T-helper 9 cell (primary cell): ENCODE results near the gene PCDHGB7.
A peak's percentile ranks its signal among the peaks of the same experiment; 100 is the strongest.
"Not testable (repeated sequence)": the region's sequence is repeated elsewhere in the genome, so short reads cannot be mapped to it uniquely, and the experiment has no call there.

Experiments used
- DNase-seq: peaks from one replicate; pipeline ENCODE4 v3.0.0-alpha.2; 2020
- total RNA-seq, 2 donors: gene quantifications; one replicate each; lab custom pipeline; 2026; lab: John Stamatoyannopoulos, UW

Gene PCDHGB7
- 0.14 to 0.48 reads per million in 2 donors for total RNA-seq

- DNase-seq: not testable (repeated sequence)
Observed at GRCh38 chr5:141417494-141418172, at the start of gene PCDHGB7. Gene PCDHGB7 (plus strand): TSS chr5:141417677. CDS start chr5:141417860, 183 bp downstream.

GRCh38 chr5:141369994-141370848 lies 47.3 kb upstream of the PCDHGB7 start, which contains the start of gene PCDHGB3:
Gene PCDHGB3 (plus strand): TSS chr5:141370242. CDS start chr5:141370395, 153 bp downstream.
- DNase-seq: peak; percentile 13

- no peak for DNase-seq
Observed at GRCh38 chr5:141371572-141372475, 45.7 kb upstream of the PCDHGB7 start.

GRCh38 chr5:141373673-141374317 lies 43.7 kb upstream of the PCDHGB7 start, which contains the start of gene PCDHGA6:
Gene PCDHGA6 (plus strand): TSS chr5:141373891. CDS start chr5:141374084, 193 bp downstream.
- no peak for DNase-seq

DNA sequence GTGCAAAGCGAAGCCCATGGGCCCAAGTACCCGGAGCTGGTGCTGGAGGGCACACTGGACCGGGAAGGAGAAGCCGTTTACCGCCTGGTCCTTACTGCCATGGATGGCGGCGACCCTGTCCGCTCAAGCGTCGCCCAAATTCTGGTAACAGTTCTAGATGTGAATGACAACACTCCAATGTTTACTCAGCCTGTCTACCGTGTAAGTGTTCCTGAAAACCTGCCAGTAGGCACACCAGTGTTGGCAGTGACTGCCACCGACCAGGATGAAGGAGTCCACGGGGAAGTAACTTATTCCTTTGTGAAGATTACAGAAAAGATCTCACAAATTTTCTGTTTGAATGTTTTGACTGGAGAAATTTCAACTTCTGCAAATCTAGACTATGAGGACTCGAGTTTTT lies 42.9 kb upstream of the PCDHGB7 start:
- no peak for DNase-seq

- DNase-seq: not testable (repeated sequence)
Observed at GRCh38 chr5:141375444-141376155, 41.9 kb upstream of the PCDHGB7 start.

GRCh38 chr5:141382469-141383294 lies 34.8 kb upstream of the PCDHGB7 start, which contains the start of gene PCDHGA7:
Gene PCDHGA7 (plus strand): TSS chr5:141382742. CDS start chr5:141382900, 158 bp downstream.
- DNase-seq: no peak

- DNase-seq: no peak
Observed at GRCh38 chr5:141383345-141383744, 34.1 kb upstream of the PCDHGB7 start.

DNA sequence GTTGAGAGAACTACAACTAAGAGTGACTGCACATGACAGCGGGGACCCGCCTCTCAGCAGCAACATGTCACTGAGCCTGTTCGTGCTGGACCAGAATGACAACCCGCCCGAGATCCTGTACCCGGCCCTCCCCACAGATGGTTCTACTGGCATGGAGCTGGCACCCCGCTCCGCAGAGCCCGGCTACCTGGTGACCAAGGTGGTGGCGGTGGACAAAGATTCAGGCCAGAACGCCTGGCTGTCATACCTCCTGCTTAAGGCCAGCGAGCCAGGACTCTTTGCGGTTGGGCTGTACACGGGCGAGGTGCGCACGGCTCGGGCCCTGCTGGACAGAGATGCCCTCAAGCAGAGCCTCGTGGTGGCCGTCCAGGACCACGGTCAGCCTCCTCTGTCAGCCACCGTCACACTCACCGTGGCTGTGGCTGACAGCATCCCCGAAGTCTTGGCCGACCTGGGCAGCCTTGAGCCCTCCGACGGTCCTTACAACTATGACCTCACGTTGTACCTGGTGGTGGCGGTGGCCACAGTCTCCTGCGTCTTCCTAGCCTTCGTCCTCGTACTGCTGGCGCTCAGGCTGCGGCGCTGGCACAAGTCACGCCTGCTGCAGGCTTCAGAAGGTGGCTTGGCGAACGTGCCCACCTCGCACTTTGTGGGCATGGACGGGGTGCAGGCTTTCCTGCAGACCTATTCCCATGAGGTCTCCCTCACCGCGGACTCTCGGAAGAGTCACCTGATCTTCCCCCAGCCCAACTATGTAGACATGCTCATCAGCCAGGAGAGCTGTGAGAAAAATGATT lies 32.8 kb upstream of the PCDHGB7 start:
- no peak for DNase-seq

GRCh38 chr5:141387557-141388311 lies 29.7 kb upstream of the PCDHGB7 start, which contains the start of gene PCDHGB4:
Gene PCDHGB4 (plus strand): TSS chr5:141387698. CDS start chr5:141387885, 187 bp downstream.
- not testable (repeated sequence) for DNase-seq

DNA sequence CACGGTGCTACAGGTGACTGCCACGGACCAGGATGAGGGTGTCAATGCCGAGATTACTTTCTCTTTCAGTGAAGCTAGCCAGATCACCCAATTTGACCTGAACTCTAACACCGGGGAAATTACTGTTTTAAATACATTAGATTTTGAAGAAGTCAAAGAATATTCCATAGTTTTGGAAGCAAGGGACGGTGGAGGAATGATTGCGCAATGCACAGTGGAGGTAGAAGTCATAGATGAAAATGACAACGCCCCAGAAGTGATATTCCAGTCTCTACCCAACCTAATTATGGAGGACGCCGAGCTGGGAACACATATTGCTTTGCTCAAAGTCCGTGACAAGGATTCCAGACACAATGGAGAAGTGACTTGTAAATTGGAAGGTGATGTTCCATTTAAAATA lies 28.8 kb upstream of the PCDHGB7 start:
- no peak for DNase-seq

GRCh38 chr5:141389153-141390042 lies 28.1 kb upstream of the PCDHGB7 start:
- DNase-seq: no peak

GRCh38 chr5:141392429-141393198 lies 24.9 kb upstream of the PCDHGB7 start, which contains the start of gene PCDHGA8:
Gene PCDHGA8 (plus strand): TSS chr5:141392633. CDS start chr5:141392814, 181 bp downstream.
- no peak for DNase-seq

DNA sequence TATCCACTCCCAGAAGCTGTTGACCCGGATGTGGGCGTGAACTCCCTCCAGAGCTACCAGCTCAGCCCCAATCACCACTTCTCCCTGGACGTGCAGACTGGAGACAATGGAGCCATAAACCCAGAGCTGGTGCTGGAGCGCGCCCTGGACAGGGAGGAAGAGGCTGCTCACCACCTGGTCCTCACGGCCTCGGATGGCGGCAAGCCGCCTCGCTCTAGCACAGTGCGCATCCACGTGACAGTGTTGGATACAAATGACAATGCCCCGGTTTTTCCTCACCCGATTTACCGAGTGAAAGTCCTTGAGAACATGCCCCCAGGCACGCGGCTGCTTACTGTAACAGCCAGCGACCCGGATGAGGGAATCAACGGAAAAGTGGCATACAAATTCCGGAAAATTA lies 24.2 kb upstream of the PCDHGB7 start:
- no peak for DNase-seq

GRCh38 chr5:141394401-141395187 lies 22.9 kb upstream of the PCDHGB7 start:
- not testable (repeated sequence) for DNase-seq
